OCI-LY7 (cell line): ENCODE results near the gene PPM1H. TPM values are rescaled to one million over a fixed set of nuclear protein-coding genes. Genes with fewer than 3 reads are reported as not detected.

Experiments
- BruUV-seq: library from RNA; stranded (reverse); fragments of 400-500 nt; replicated peaks from 2 replicates; lab custom pipeline; 2021; lab: Mats Ljungman, UMichigan
- CTCF ChIA-PET: fragments of 300-600 bp; sonication (Branson Sonifier 250); formaldehyde crosslinking; loops from one replicate; lab custom pipeline; 2022; ENCODE audit warnings: antibody characterized with exemption; ENCODE audit not compliant: unreplicated experiment; lab: Charles Lee
- POLR2A ChIA-PET: fragments of 300-600 bp; sonication (Branson Sonifier 250); formaldehyde crosslinking; loops from one replicate; lab custom pipeline; 2022; ENCODE audit warnings: antibody characterized with exemption; lab: Charles Lee
- DNase-seq: peaks from one replicate; pipeline ENCODE4 v3.0.0-alpha.2; 2015; ENCODE audit warnings: low spot score
- H2AFZ ChIP-seq: fragments of 200-600 bp; sonication (generic), shearing (Covaris generic); 2 replicates; pipeline ENCODE4 v1.6.1; 2014; ENCODE audit warnings: mild to moderate bottlenecking, antibody characterized with exemption, low read length, moderate library complexity
- H3K27ac ChIP-seq: fragments of 200-600 bp; sonication (generic); 2 replicates; pipeline ENCODE4 v1.5.1; 2014; ENCODE audit warnings: mixed run types, low read depth, mild to moderate bottlenecking, moderate library complexity, low read length, inconsistent platforms; ENCODE audit not compliant: poor library complexity, severe bottlenecking
- H3K36me3 ChIP-seq: fragments of 200-600 bp; sonication (generic); 2 replicates; pipeline ENCODE4 v1.6.1; 2014; ENCODE audit warnings: mild to moderate bottlenecking, antibody characterized with exemption, low read length, moderate library complexity, mixed read lengths; ENCODE audit not compliant: insufficient read depth
- H3K4me1 ChIP-seq: fragments of 200-600 bp; sonication (generic); 2 replicates; pipeline ENCODE4 v1.5.1; 2014; ENCODE audit warnings: mild to moderate bottlenecking, low read length; ENCODE audit not compliant: insufficient read depth, poor library complexity, severe bottlenecking
- H3K4me2 ChIP-seq: fragments of 200-600 bp; sonication (generic); 2 replicates; pipeline ENCODE4 v1.6.1; 2014; ENCODE audit warnings: mild to moderate bottlenecking, low read length
- H3K4me3 ChIP-seq: fragments of 200-600 bp; sonication (generic); 2 replicates; pipeline ENCODE4 v1.5.1; 2014; ENCODE audit warnings: mild to moderate bottlenecking, low read depth, low read length; ENCODE audit not compliant: poor library complexity, severe bottlenecking
- H3K79me2 ChIP-seq: fragments of 200-600 bp; sonication (generic); 2 replicates; pipeline ENCODE4 v1.6.1; 2016; ENCODE audit warnings: low read depth, mild to moderate bottlenecking, low read length, moderate library complexity, mixed read lengths; ENCODE audit not compliant: insufficient read depth
- H3K9me2 ChIP-seq: fragments of 200-600 bp; sonication (generic); 2 replicates; pipeline ENCODE4 v1.6.1; 2016; ENCODE audit warnings: mild to moderate bottlenecking, low read length, mixed read lengths; ENCODE audit not compliant: insufficient read depth
- H3K9me3 ChIP-seq: fragments of 200-600 bp; sonication (generic); 2 replicates; pipeline ENCODE4 v1.6.1; 2014; ENCODE audit warnings: mild to moderate bottlenecking, mixed run types, low read length, mixed read lengths
- H4K20me1 ChIP-seq: fragments of 200-600 bp; sonication (generic); 2 replicates; pipeline ENCODE4 v1.6.1; 2014; ENCODE audit warnings: mild to moderate bottlenecking, antibody characterized with exemption, low read length, moderate library complexity, mixed read lengths; ENCODE audit not compliant: insufficient read depth
- CTCF ChIP-seq: fragments of 200-600 bp; sonication (generic); conservative IDR thresholded peaks from 2 replicates; pipeline ENCODE4 v1.5.1; 2014; ENCODE audit warnings: mild to moderate bottlenecking, antibody characterized with exemption, low read length, moderate library complexity, mixed read lengths
- EZH2phosphoT487 ChIP-seq: fragments of 200-600 bp; sonication (generic); IDR thresholded peaks from 2 replicates; pipeline ENCODE4 v1.6.1; 2018; ENCODE audit warnings: low read depth, borderline replicate concordance, mild to moderate bottlenecking, mixed run types, antibody characterized with exemption, low read length, moderate library complexity, mixed read lengths
- intact Hi-C: fragments of 100-400 bp; cut with micrococcal nuclease; formaldehyde crosslinking; loops from one replicate; pipeline ENCODE4 v1.10.0; 2022; ENCODE audit not compliant: unreplicated experiment
- total RNA-seq, 2 experiments: library from RNA; depleted of rRNA in 1 of 2; stranded (reverse); fragments of >200 nt in 1 of 2; shearing (Covaris generic) in 1 of 2; gene quantifications; 2 replicates each; pipeline ENCODE4 v1.2.3, GENCODE V29; 2014 to 2022

The PPM1H gene
- total RNA-seq, 2 experiments from 2014 or later = 2.0 to 3.4 TPM

- no TSS peak for BruUV-seq
- H3K36me3 ChIP-seq = no peaks in the 10 kb centered on the region
- H3K9me2 ChIP-seq = no peaks in the 10 kb centered on the region
- ChIA-PET POLR2A (interaction anchor here (0.6 to 0.8 kb wide), 4 partner anchors 31 to 1772 kb away, joined by 3 to 5 read pairs (median 3); no protein-coding TSS in a partner anchor), CTCF (no interaction called here)
- intact Hi-C loops = loop anchor here (5.0 to 10.0 kb wide), 3 partner anchors 135 to 1073 kb away; partner anchors contain the start of gene MON2
- H3K4me1 ChIP-seq = peaks cover 26% of the 10 kb centered on the region
- peak; percentile 53 for TF ChIP-seq CTCF
- TF ChIP-seq EZH2phosphoT487 = no peak
- no peak overlapping the region for H3K27ac ChIP-seq
- peaks cover 9% of the 10 kb centered on the region; the same call in 1 of the 2 replicates for H4K20me1 ChIP-seq
- no peak overlapping the region for H2AFZ ChIP-seq
- H3K79me2 ChIP-seq = peaks cover 13% of the 10 kb centered on the region
- H3K9me3 ChIP-seq = no peaks in the 10 kb centered on the region
- no peak overlapping the region for H3K4me2 ChIP-seq
- DNase-seq = no peak
- no peak overlapping the region for H3K4me3 ChIP-seq
Observed at GRCh38 chr12:62599854-62600437, 335.0 kb downstream of the PPM1H start.

GRCh38 chr12:62598846-62599245, 336.1 kb downstream of the PPM1H start:
- Histone ChIP-seq H2AFZ (no peak overlapping the region), H3K79me2 (peaks cover 2% of the 10 kb centered on the region; the same call in 1 of the 2 replicates), H3K4me1 (peaks cover 20% of the 10 kb centered on the region), H3K9me3 (no peaks in the 10 kb centered on the region), H3K9me2 (no peaks in the 10 kb centered on the region), H3K36me3 (no peaks in the 10 kb centered on the region), H4K20me1 (no peaks in the 10 kb centered on the region), H3K4me2 (no peak overlapping the region), H3K27ac (no peak overlapping the region), H3K4me3 (no peak overlapping the region)
- CTCF ChIA-PET = no interaction called here
- TF ChIP-seq EZH2phosphoT487 (no peak), CTCF (no peak)
- DNase-seq = no peak
- BruUV-seq = no TSS peak
- POLR2A ChIA-PET = no interaction called here
- intact Hi-C loops = no loop called here

- BruUV-seq = no TSS peak
- POLR2A ChIA-PET = interaction anchor here (0.9 kb wide), 1 partner anchor 20 kb away, joined by 3 read pairs; no protein-coding TSS in a partner anchor
- Histone ChIP-seq H3K27ac (no peak overlapping the region), H3K9me2 (no peaks in the 10 kb centered on the region), H3K4me2 (no peak overlapping the region), H3K36me3 (0 out of 2 replicates have a peak, but pooled peaks cover 7% of the 10 kb centered on the region), H3K4me3 (no peak overlapping the region), H3K4me1 (peaks cover 20% of the 10 kb centered on the region), H3K79me2 (no peaks in the 10 kb centered on the region), H4K20me1 (no peaks in the 10 kb centered on the region), H3K9me3 (no peaks in the 10 kb centered on the region), H2AFZ (no peak overlapping the region)
- intact Hi-C loops = no loop called here
- no peak for DNase-seq
- CTCF ChIA-PET = no interaction called here
- no peak for TF ChIP-seq EZH2phosphoT487
- TF ChIP-seq CTCF = no peak
Observed at GRCh38 chr12:62597253-62597652, 337.7 kb downstream of the PPM1H start.
